Measurements from ENCODE around the gene DAGLB. TPM values are rescaled to one million over a fixed set of nuclear protein-coding genes. Genes with fewer than 3 reads are reported as not detected.

Gene DAGLB
- total RNA-seq (2014; rRNA removed; shearing (Covaris generic)), result 31.7 and 37.6 TPM in 2 replicates
- polyA plus RNA-seq (2016; fragmentation: Nextera tagmentation; extraction: Ambion mirVana), result 24.8 and 26.7 TPM in 2 replicates

- peak within 1 kb of the TSS; percentile 73 for H2AFZ ChIP-seq
- TF ChIP-seq EZH2 (IDR thresholded peaks at IDR 0.05; ENCODE audit: insufficient read depth, poor library complexity, severe bottlenecking) (no peak), EZH2phosphoT487 (IDR thresholded peaks at IDR 0.05; ENCODE audit: insufficient read depth, low read depth) (no peak)
- H3K9me3 ChIP-seq (ENCODE audit: low read depth), result no peaks in the 10 kb centered on the region
- no peaks in the 10 kb centered on the region for H3K9me2 ChIP-seq (ENCODE audit: insufficient read depth)
- peak within 1 kb of the TSS; percentile 72 for H3K4me2 ChIP-seq (ENCODE audit: unreplicated experiment)
- H3K36me3 ChIP-seq (ENCODE audit: low read depth), result peaks cover 18% of the 10 kb centered on the region; the same call in 1 of the 2 replicates
- in situ Hi-C loops (cut with MboI), result no loop called here
- H3K79me2 ChIP-seq (ENCODE audit: insufficient read depth), result peaks cover 37% of the 10 kb centered on the region
- H3K4me1 ChIP-seq (ENCODE audit: insufficient read depth), result peaks cover 29% of the 10 kb centered on the region
- H3F3A ChIP-seq (ENCODE audit: insufficient read depth), result peaks cover 35% of the 10 kb centered on the region
- 0 to 1% methylated on average over 50 to 61 of the region's 61 CpGs for WGBS, 2 experiments (ENCODE audit: low coverage in 1 of 2, low lambda C conversion rate in 2 of 2, missing lambda C conversion rate in 2 of 2)
- H3K27me3 ChIP-seq (replicated peaks; ENCODE audit: insufficient read depth), result no peaks in the 10 kb centered on the region
- H3K4me3 ChIP-seq, result peak within 1 kb of the TSS; percentile 89
- peak within 1 kb of the TSS; percentile 95 for H3K27ac ChIP-seq
- peak within 1 kb of the TSS; percentile 94 for H3K9ac ChIP-seq
- DNase-seq, result peak; percentile 98
- no peaks in the 10 kb centered on the region for H4K20me1 ChIP-seq (ENCODE audit: insufficient read depth)
These were observed at the start of gene DAGLB for GRCh38 chr7:6447581-6448199. Gene DAGLB, minus strand, starts transcription at chr7:6447954. Its CDS starts 112 bp downstream, at chr7:6447842.

DNA sequence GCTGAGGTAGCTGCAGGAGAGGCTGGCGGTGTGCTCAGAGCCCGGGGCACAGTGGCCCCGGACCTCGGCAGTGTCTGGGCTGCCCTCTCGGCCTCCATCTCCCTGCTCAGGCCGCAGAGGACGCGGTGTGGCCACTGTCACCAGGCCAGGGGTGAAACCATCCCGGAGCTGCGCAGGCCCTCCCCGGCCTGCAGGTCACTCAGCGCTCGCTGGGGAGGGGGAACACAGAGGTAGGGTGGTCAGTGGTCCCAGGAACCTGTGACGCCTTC lies 49.8 kb upstream of the DAGLB start:
- H3F3A ChIP-seq (ENCODE audit: insufficient read depth), result peaks cover 4% of the 10 kb centered on the region; the same call in 1 of the 2 replicates
- H3K9ac ChIP-seq, result no peak overlapping the region
- H4K20me1 ChIP-seq (ENCODE audit: insufficient read depth), result no peaks in the 10 kb centered on the region
- no peak overlapping the region for H3K4me3 ChIP-seq
- TF ChIP-seq EZH2 (IDR thresholded peaks at IDR 0.05; ENCODE audit: insufficient read depth, poor library complexity, severe bottlenecking) (no peak), EZH2phosphoT487 (IDR thresholded peaks at IDR 0.05; ENCODE audit: insufficient read depth, low read depth) (no peak)
- no peaks in the 10 kb centered on the region for H3K9me3 ChIP-seq (ENCODE audit: low read depth)
- H3K4me1 ChIP-seq (ENCODE audit: insufficient read depth), result no peaks in the 10 kb centered on the region
- H3K27ac ChIP-seq, result no peak overlapping the region
- H3K27me3 ChIP-seq (replicated peaks; ENCODE audit: insufficient read depth), result no peaks in the 10 kb centered on the region; the same call in 1 of the 2 replicates
- in situ Hi-C loops (cut with MboI), result no loop called here
- no peaks in the 10 kb centered on the region for H3K9me2 ChIP-seq (ENCODE audit: insufficient read depth)
- H2AFZ ChIP-seq, result no peak overlapping the region
- H3K79me2 ChIP-seq (ENCODE audit: insufficient read depth), result no peaks in the 10 kb centered on the region
- H3K36me3 ChIP-seq (ENCODE audit: low read depth), result no peaks in the 10 kb centered on the region
- WGBS, 2 experiments (ENCODE audit: low coverage in 1 of 2, low lambda C conversion rate in 2 of 2, missing lambda C conversion rate in 2 of 2), result 92 to 93% methylated on average over 11 to 12 of the region's 14 CpGs
- H3K4me2 ChIP-seq (ENCODE audit: unreplicated experiment), result no peak overlapping the region
- DNase-seq, result no peak

DNA sequence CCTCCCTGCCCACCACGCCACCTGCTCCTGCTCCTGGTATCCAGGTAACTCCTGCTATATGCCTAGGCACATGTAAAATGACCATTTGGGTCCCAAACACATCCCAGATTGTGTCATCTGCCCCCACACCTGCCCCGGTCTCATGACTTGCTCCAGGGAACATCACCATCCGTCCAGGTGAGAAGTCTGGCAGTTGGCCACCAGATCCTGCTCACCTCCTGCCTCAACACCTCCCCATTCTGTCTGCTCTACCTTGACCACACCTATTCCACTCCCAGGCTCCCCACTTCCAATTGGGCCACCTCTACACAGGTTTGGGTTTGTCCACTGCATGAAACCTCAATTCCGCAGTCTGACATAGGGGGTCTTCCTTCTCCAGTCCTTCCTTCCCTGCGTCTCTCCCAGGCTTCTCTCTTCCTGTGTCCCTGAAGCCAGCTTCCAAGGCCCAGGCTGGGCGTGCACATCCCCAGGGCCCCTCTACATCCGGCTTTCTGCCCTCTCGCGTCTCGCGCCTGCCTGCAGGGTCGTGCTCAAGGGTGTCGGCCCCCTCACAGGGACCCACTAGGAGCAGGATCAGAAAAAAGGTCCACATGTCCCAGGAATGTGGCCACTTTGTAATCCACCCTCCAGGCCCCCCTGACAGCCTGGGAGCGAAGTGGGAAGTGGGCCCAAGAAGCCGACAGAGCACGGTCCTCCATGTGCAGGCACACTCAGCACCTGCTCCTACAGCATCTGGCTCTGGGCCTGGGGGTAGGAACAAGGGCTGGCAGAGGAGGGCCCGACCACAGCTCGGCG lies 49.3 kb upstream of the DAGLB start:
- Histone ChIP-seq H3K79me2 (ENCODE audit: insufficient read depth) (no peaks in the 10 kb centered on the region), H3K4me2 (ENCODE audit: unreplicated experiment) (no peak overlapping the region), H3K9me2 (ENCODE audit: insufficient read depth) (no peaks in the 10 kb centered on the region), H3K4me1 (ENCODE audit: insufficient read depth) (no peaks in the 10 kb centered on the region), H3F3A (ENCODE audit: insufficient read depth) (peaks cover 4% of the 10 kb centered on the region; the same call in 1 of the 2 replicates), H3K4me3 (no peak overlapping the region), H3K9ac (no peak overlapping the region), H3K27me3 (replicated peaks; ENCODE audit: insufficient read depth) (no peaks in the 10 kb centered on the region; the same call in 1 of the 2 replicates), H4K20me1 (ENCODE audit: insufficient read depth) (no peaks in the 10 kb centered on the region), H3K36me3 (ENCODE audit: low read depth) (no peaks in the 10 kb centered on the region), H3K9me3 (ENCODE audit: low read depth) (no peaks in the 10 kb centered on the region), H2AFZ (no peak overlapping the region), H3K27ac (no peak overlapping the region)
- TF ChIP-seq EZH2 (IDR thresholded peaks at IDR 0.05; ENCODE audit: insufficient read depth, poor library complexity, severe bottlenecking) (no peak), EZH2phosphoT487 (IDR thresholded peaks at IDR 0.05; ENCODE audit: insufficient read depth, low read depth) (no peak)
- in situ Hi-C loops (cut with MboI), result no loop called here
- WGBS, 2 experiments (ENCODE audit: low coverage in 1 of 2, low lambda C conversion rate in 2 of 2, missing lambda C conversion rate in 2 of 2), result 62 to 63% methylated on average over 19 of the region's 19 CpGs
- DNase-seq, result no peak

- WGBS, 2 experiments (ENCODE audit: low coverage in 1 of 2, low lambda C conversion rate in 2 of 2, missing lambda C conversion rate in 2 of 2), result 81 to 84% methylated on average over 6 of the region's 6 CpGs
- Histone ChIP-seq H3K36me3 (ENCODE audit: low read depth) (no peaks in the 10 kb centered on the region), H3F3A (ENCODE audit: insufficient read depth) (peaks cover 4% of the 10 kb centered on the region; the same call in 1 of the 2 replicates), H3K27me3 (replicated peaks; ENCODE audit: insufficient read depth) (no peaks in the 10 kb centered on the region; the same call in 1 of the 2 replicates), H3K4me1 (ENCODE audit: insufficient read depth) (no peaks in the 10 kb centered on the region), H4K20me1 (ENCODE audit: insufficient read depth) (no peaks in the 10 kb centered on the region), H3K9me2 (ENCODE audit: insufficient read depth) (no peaks in the 10 kb centered on the region), H3K9ac (no peak overlapping the region), H3K4me3 (no peak overlapping the region), H3K79me2 (ENCODE audit: insufficient read depth) (no peaks in the 10 kb centered on the region), H3K9me3 (ENCODE audit: low read depth) (no peaks in the 10 kb centered on the region), H3K27ac (no peak overlapping the region), H2AFZ (no peak overlapping the region), H3K4me2 (ENCODE audit: unreplicated experiment) (no peak overlapping the region)
- no peak for TF ChIP-seq EZH2 (IDR thresholded peaks at IDR 0.05; ENCODE audit: insufficient read depth, poor library complexity, severe bottlenecking)
- no peak for TF ChIP-seq EZH2phosphoT487 (IDR thresholded peaks at IDR 0.05; ENCODE audit: insufficient read depth, low read depth)
- in situ Hi-C loops (cut with MboI), result no loop called here
- peak; percentile 59 for DNase-seq
These were observed 48.0 kb upstream of the DAGLB start for GRCh38 chr7:6495597-6496262.

All from GM23248 (cell line).